Spleen (tissue), 11 donors: Measurements from ENCODE around the gene SLC22A2. TPM values are rescaled to one million over a fixed set of nuclear protein-coding genes. Genes with fewer than 3 reads are reported as not detected.

Source experiments
- DNase-seq: peaks from one replicate; pipeline ENCODE4 v3.0.0-alpha.2; 2020
- H3K27ac ChIP-seq, 8 donors: fragments of 200-600 bp; sonication (generic) in 7 of 8; 1 replicate in 4 of 8; 2 replicates in 4 of 8; pipeline versions ENCODE4 v1.5.0 to v1.8.0; 2016 to 2021; ENCODE audit warnings: inconsistent platforms in 4 of 8, mild to moderate bottlenecking in 4 of 8, moderate library complexity in 1 of 8
- H3K27me3 ChIP-seq, 7 donors: fragments of 200-600 bp; sonication (generic) in 6 of 7; replicated peaks in 1 of 7; 1 replicate in 4 of 7; 2 replicates in 3 of 7; pipeline versions ENCODE4 v1.5.0 to v1.8.0; 2016 to 2021; ENCODE audit warnings: inconsistent platforms in 3 of 7, mild to moderate bottlenecking in 1 of 7
- H3K36me3 ChIP-seq, 6 donors: fragments of 200-600 bp; sonication (generic) in 5 of 6; 1 replicate in 4 of 6; 2 replicates in 2 of 6; pipeline versions ENCODE4 v1.5.0 to v1.8.0; 2016 to 2021; ENCODE audit warnings: inconsistent platforms in 2 of 6
- H3K4me1 ChIP-seq, 6 donors: fragments of 200-600 bp; sonication (generic) in 5 of 6; 1 replicate in 3 of 6; 2 replicates in 3 of 6; pipeline versions ENCODE4 v1.5.0 to v1.8.0; 2016 to 2021; ENCODE audit warnings: inconsistent platforms in 3 of 6
- H3K4me3 ChIP-seq, 8 donors: fragments of 200-600 bp; sonication (generic) in 7 of 8; 1 replicate in 4 of 8; 2 replicates in 4 of 8; pipeline versions ENCODE4 v1.5.0 to v1.8.0; 2016 to 2021; ENCODE audit warnings: inconsistent platforms in 4 of 8, mild to moderate bottlenecking in 4 of 8, moderate library complexity in 2 of 8
- H3K9me3 ChIP-seq, 8 donors: fragments of 200-600 bp; sonication (generic) in 7 of 8; 1 replicate in 4 of 8; 2 replicates in 4 of 8; pipeline versions ENCODE4 v1.5.0 to v1.8.0; 2016 to 2021; ENCODE audit warnings: inconsistent platforms in 4 of 8
- CTCF ChIP-seq, 11 experiments: fragments of 200-600 bp in 7 of 11; fragments of 450-650 bp in 4 of 11; sonication (generic) in 4 of 11; IDR thresholded peaks in 8 of 11; conservative IDR thresholded peaks in 3 of 11; 1 replicate in 7 of 11; 2 replicates in 4 of 11; pipeline versions ENCODE4 v1.4.0 to v1.8.0; 2016 to 2021; ENCODE audit warnings: antibody characterized with exemption in 11 of 11, inconsistent platforms in 4 of 11, mild to moderate bottlenecking in 1 of 11
- POLR2A ChIP-seq, 3 donors: fragments of 450-650 bp; IDR thresholded peaks; one replicate each; pipeline ENCODE4 v1.5.1; 2017; ENCODE audit warnings: antibody characterized with exemption in 3 of 3, mild to moderate bottlenecking in 1 of 3
- POLR2AphosphoS5 ChIP-seq, 3 donors: sonication (generic); formaldehyde crosslinking; IDR thresholded peaks; one replicate each; pipeline ENCODE4 v1.5.1; 2017; ENCODE audit warnings: antibody characterized with exemption in 3 of 3
- WGBS, 5 donors: extraction: QIAGEN DNeasy Blood & Tissue Kit in 3 of 5; methylation state at CpG; one replicate each; pipeline versions ENCODE4 v1.1.5 to v1.1.7; 2013 to 2018; 5-methylcytosine and 5-hydroxymethylcytosine counted together
- intact Hi-C: fragments of 100-400 bp; cut with DNase I; formaldehyde crosslinking; loops from one replicate; pipeline ENCODE4 v1.15.0; 2023; ENCODE audit warnings: low total_unique reads
- polyA plus RNA-seq, 3 donors: library from polyadenylated mRNA; stranded (reverse); fragments of 200-250 nt; gene quantifications; one replicate each; pipeline ENCODE4 v1.2.1, GENCODE V29; 2013
- total RNA-seq, 7 donors: library from RNA; depleted of rRNA in 3 of 7; stranded (reverse); fragments of >200 nt in 3 of 7; fragmentation: NEBNext Ultra II Directional in 4 of 7; extraction: Animal tissue kit (Norgen Biotek cat#: 25700) in 4 of 7; gene quantifications; one replicate each; pipeline versions ENCODE4 v1.1.0 to v1.2.1, GENCODE V29; 2016 to 2021
- donor health status: healthy with polysubstance abuse.
- donor health status: DM: no; HTN: no; CAD: no; lungs with moderate emphysema.
- donor health status: DM: no; HTN: no; CAD: no.
- donor health status: Bipolar disorder and iron deficiency.
- donor health status: healthy.
- donor health status: DM: no; HTN: no; CAD: no.
- donor health status: DM: yes; HTN: yes; CAD: no.

Gene SLC22A2
- total and polyA plus RNA-seq, 10 donors: not detected

- WGBS, 5 donors: 48 to 86% (median 66%) methylated on average over 1 of the region's 1 CpG
- DNase-seq: no peak
- H3K27ac ChIP-seq: no peak overlapping the region
- no peaks in the 10 kb centered on the region for H3K4me1 ChIP-seq
- H3K27me3 ChIP-seq: no peaks in the 10 kb centered on the region
- intact Hi-C loops: no loop called here
- no peak overlapping the region for H3K4me3 ChIP-seq
- H3K9me3 ChIP-seq: no peaks in the 10 kb centered on the region
- TF ChIP-seq POLR2AphosphoS5 (IDR thresholded peaks at IDR 0.05): no peak
- no peak for TF ChIP-seq POLR2A (IDR thresholded peaks at IDR 0.05)
- no peak for TF ChIP-seq CTCF (IDR thresholded peaks at IDR 0.05 in 8 of 11, conservative IDR thresholded peaks at IDR 0.05 in 3 of 11)
- no peaks in the 10 kb centered on the region for H3K36me3 ChIP-seq
These were observed 77.9 kb downstream of the SLC22A2 start for GRCh38 chr6:160180706-160181105.

GRCh38 chr6:160178271-160178670 lies 80.3 kb downstream of the SLC22A2 start:
- Histone ChIP-seq H3K36me3 (no peaks in the 10 kb centered on the region), H3K9me3 (no peaks in the 10 kb centered on the region), H3K27ac (no peak overlapping the region), H3K4me1 (no peaks in the 10 kb centered on the region), H3K27me3 (peaks cover 0 to 9% (median 0%) of the 10 kb centered on the region in 7 donors), H3K4me3 (no peak overlapping the region)
- intact Hi-C loops: no loop called here
- 80 to 91% (median 84%) methylated on average over 5 of the region's 5 CpGs for WGBS, 5 donors
- TF ChIP-seq POLR2A (IDR thresholded peaks at IDR 0.05): no peak
- TF ChIP-seq POLR2AphosphoS5 (IDR thresholded peaks at IDR 0.05): no peak
- TF ChIP-seq CTCF (IDR thresholded peaks at IDR 0.05 in 8 of 11, conservative IDR thresholded peaks at IDR 0.05 in 3 of 11): no peak
- DNase-seq: no peak

GRCh38 chr6:160177220-160177619 lies 81.4 kb downstream of the SLC22A2 start:
- Histone ChIP-seq H3K4me3 (no peak overlapping the region), H3K36me3 (no peaks in the 10 kb centered on the region), H3K27me3 (peaks cover 0 to 12% (median 0%) of the 10 kb centered on the region in 7 donors), H3K27ac (no peak overlapping the region), H3K4me1 (no peaks in the 10 kb centered on the region), H3K9me3 (no peaks in the 10 kb centered on the region)
- TF ChIP-seq POLR2A (IDR thresholded peaks at IDR 0.05): no peak
- TF ChIP-seq CTCF (IDR thresholded peaks at IDR 0.05 in 8 of 11, conservative IDR thresholded peaks at IDR 0.05 in 3 of 11): no peak
- no peak for TF ChIP-seq POLR2AphosphoS5 (IDR thresholded peaks at IDR 0.05)
- DNase-seq: no peak
- 41 to 48% (median 45%) methylated on average over 2 of the region's 2 CpGs for WGBS, 5 donors
- intact Hi-C loops: no loop called here

GRCh38 chr6:160174681-160175080 lies 83.9 kb downstream of the SLC22A2 start:
- H3K27ac ChIP-seq: no peak overlapping the region

More at GRCh38 chr6:160174681-160175080, 83.9 kb downstream of the SLC22A2 start:
- no peak for DNase-seq
- WGBS, 5 donors: 45 to 59% (median 53%) methylated on average over 2 of the region's 2 CpGs
- intact Hi-C loops: no loop called here
- H3K4me3 ChIP-seq: no peak overlapping the region
- H3K27me3 ChIP-seq: peaks cover 0 to 12% (median 0%) of the 10 kb centered on the region in 7 donors
- H3K36me3 ChIP-seq: no peaks in the 10 kb centered on the region
- no peaks in the 10 kb centered on the region for H3K4me1 ChIP-seq
- TF ChIP-seq POLR2AphosphoS5 (IDR thresholded peaks at IDR 0.05) (no peak), CTCF (IDR thresholded peaks at IDR 0.05 in 8 of 11, conservative IDR thresholded peaks at IDR 0.05 in 3 of 11) (no peak), POLR2A (IDR thresholded peaks at IDR 0.05) (no peak)
- no peaks in the 10 kb centered on the region for H3K9me3 ChIP-seq
